NCI-H1092 (cell line): Measurements from ENCODE around the gene CTPS1.
A peak's percentile ranks its signal among the peaks of the same experiment; 100 is the strongest.

Experiments
- DNase-seq: peaks from one replicate; lab custom pipeline; 2025; lab: John Stamatoyannopoulos, UW

Gene CTPS1

GRCh38 chr1:40969445-40969844 is 10.1 kb upstream of the CTPS1 start:
- no peak for DNase-seq

GRCh38 chr1:40971966-40972365 is 7.5 kb upstream of the CTPS1 start:
- no peak for DNase-seq

DNA sequence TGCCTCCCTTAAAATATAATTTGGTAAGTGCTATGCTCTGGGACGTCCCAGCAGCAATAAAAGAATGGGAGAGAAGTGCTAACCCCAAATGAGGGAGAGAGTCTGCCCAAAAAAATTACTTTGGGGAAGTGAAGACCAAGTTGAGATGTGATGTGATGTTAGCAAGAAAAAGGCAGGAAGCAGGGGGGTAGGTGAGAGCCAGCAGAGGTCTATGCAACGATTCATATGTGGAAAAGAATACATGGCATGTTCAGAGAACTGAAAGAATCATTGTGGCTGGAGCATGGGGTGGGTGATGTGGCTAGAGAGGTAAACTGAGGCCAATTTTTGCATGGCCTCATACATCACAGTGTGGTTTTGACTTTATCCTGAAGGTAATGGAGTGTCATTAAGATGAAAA is 5.6 kb upstream of the CTPS1 start:
- DNase-seq, result no peak

GRCh38 chr1:40974945-40975344 is 4.6 kb upstream of the CTPS1 start:
- no peak for DNase-seq

DNA sequence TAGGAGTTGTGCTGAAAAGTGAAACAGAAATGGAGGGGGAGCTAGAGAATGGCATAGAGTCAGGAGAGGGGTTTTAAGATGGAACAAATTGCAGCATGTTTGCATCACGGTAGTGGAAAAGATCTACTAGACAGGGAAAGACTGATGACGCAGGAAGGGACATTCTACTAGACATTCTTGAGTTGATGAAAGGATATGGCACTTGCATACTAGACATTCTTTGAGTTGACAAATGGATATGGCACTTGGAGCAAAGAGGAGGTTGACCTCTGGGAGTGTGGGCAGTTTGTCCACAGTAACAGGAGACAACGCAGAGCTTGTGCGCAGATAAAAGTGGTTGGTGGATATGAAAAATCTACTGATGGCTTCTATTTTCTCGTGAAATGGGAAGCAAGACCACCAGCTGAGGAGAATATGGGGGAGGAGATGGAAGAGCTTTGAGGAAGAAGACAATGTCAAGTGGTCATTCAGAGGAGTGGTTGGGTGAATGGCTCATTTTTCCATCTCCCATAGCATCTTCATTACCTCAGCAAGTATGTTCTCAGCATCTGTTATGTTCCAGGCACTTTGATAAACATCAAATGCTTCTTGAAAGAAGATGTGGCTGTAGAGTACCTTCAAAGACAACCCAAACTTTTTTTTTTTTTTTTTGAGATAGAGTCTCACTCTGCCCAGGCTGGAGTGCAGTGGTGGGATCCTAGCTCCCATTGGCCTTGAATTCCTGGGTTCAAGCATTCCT is 2.4 kb upstream of the CTPS1 start:
- no peak for DNase-seq

GRCh38 chr1:40977716-40978115 is 1.8 kb upstream of the CTPS1 start:
- DNase-seq, result no peak

DNA sequence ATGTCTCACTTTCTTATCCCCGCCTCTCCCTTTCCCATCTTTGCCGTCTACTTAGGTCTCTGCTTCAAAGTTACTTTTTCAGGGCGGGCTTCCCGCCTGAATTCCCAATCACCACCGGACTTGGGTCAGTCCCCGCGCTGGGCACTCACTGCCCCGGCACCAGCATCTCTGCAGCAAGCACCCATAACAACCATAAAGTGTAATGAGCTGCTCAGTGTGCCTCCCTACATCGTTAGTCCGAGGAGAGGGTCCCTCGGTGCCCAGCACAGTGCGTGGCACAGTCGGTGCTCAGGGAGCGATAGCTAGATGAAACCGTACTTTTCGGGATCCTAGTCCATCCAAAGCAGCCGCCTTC is 633 bp upstream of the CTPS1 start:
- no peak for DNase-seq

DNA sequence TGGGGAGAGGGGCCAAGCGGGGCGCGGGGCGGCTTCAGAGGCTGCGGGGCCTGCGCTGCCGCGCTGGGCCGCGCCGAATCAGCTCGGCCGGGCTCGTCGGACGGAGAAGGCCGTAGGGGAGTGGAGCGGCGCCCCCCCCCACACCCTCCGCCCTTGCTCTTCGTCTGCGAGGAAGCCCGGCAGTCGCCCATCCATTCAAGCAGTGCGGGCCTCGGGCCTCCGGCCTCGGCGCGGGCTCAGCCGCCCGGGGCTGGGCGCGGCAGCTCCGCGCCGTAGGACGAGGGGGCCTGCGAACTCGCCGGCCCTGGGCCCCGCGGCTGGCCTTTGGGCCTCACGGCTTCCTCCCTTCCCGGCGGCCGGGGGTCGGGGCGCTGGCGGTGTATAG is 564 bp downstream of the CTPS1 start:
- DNase-seq, result no peak

DNA sequence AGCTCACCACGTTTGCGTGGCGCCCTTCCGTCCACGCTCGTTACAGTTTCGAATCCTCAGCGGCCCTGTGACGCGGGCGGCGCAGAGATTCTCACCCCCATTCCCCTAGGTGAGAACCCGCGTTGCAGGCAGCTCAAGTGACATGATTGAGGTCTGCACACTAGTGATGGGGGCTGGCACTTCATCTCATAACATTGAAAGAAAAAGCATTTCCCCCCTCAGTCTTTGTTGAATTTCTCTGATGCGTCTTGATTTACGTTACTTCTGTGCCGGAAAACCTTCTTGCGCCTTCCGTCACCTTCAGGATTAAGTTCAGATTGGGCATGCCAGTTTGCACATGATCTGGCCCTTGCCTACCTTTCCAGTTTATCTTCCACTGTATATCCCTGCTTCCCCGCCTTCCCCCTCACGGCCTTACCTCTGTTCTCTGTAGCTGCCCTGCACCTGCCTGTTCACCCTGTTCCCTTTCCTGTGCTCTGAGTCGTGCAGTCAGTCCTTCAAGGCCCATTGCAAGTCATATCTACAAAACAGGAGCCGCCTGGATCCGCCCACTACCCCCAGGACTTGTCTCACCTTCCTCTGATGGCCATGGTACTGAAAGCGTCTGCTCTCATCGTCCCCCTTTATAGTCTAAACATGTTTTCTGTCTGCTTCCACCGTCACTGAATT is 1.1 kb downstream of the CTPS1 start:
- peak; percentile 30 for DNase-seq

- DNase-seq, result no peak
Measured at GRCh38 chr1:40981691-40982448, 2.4 kb downstream of the CTPS1 start.

- no peak for DNase-seq
Measured at GRCh38 chr1:40982721-40983120, 3.2 kb downstream of the CTPS1 start.

DNA sequence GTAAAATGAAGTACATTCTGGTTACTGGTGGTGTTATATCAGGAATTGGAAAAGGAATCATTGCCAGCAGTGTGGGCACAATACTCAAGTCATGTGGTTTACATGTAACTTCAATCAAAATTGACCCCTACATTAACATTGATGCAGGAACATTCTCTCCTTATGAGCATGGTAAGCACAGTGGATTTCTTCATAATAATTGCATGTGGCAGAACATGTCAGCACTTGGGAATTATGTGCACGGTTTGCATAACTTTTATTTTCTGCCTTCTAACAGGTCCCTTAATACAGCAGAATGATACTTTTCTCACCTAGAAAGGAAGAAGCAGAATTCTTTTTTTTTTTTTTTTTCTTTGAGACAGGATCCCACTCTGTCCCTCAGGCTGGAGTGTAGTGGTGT is 3.8 kb downstream of the CTPS1 start:
- DNase-seq, result no peak

GRCh38 chr1:40984066-40984465 is 4.6 kb downstream of the CTPS1 start:
- DNase-seq, result no peak

DNA sequence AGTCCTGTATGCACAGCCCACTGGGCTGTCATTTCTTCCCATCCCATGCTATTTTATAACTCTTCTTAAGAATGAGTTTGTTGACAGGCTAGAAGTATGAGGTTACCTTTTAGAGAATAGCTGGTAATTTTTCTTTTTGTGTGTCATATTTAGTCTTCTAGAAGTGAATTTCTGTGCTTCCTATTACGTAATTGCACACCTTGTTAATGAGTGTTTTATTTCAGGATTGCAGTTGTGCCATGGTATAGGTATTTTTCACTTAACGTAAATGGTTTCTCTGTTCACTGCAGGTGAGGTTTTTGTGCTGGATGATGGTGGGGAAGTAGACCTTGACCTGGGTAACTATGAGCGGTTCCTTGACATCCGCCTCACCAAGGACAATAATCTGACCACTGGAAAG is 5.0 kb downstream of the CTPS1 start:
- no peak for DNase-seq

- DNase-seq, result no peak
Measured at GRCh38 chr1:40985161-40985560, 5.7 kb downstream of the CTPS1 start.

DNA sequence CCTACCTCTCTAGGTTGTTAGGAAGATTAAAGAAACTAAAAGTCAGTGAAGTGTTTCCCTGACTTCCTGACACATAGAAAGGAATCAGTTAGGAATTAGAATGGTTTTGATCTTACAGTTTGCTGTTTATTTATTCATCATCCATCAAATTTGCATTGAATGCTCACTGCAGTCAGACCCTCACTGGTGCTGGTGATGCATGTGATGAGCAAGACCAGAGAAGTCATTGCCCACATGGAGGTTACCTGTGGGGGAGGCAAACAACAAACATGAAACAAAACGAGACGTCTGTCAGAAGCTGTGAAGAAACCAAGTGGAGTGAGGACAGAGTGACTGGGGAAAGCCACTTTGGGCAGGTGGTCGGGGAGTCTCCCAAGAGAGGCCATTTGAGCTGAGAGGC is 6.4 kb downstream of the CTPS1 start:
- no peak for DNase-seq

DNA sequence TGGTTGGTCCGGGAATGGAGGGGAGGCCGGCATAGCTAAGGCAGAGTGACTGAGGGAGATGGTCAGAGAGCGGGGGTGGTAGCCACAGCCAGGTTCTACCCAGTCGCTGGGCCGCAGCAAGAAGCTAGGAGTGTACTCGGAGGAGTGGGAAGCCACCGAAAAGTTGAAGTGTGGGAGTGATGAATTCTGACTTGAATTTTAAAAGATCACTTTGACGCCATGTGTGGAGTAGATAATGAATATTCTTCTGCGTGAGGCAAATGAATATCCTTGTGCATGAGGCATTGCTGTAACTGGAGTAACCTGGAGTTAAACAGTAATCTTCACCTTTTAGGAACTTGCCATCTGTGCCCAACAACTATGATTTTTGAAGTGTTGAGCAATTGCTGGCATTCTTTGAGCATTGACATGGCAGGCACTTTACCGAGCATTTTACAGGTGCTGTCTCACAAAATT is 6.9 kb downstream of the CTPS1 start:
- DNase-seq, result no peak

- no peak for DNase-seq
Measured at GRCh38 chr1:40986956-40987355, 7.5 kb downstream of the CTPS1 start.

- DNase-seq, result no peak
Measured at GRCh38 chr1:40987439-40988276, 8.2 kb downstream of the CTPS1 start.

DNA sequence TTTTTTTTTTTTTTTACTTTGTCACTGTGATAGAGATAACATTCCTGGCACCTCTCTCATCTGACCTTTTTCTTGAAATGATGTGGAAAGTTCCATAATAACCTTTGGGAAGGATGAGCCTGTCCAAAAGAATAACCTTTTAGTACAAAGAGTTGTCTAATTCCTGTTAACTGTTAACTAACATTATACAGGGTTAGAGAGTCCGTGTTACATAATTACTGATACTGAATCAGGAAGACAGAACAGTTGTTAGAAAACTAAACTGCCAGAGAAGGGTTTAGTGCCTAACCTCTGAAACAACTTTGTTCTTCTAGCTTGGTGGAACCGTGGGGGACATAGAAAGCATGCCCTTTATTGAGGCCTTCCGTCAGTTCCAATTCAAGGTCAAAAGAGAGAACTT is 8.8 kb downstream of the CTPS1 start:
- DNase-seq, result no peak

DNA sequence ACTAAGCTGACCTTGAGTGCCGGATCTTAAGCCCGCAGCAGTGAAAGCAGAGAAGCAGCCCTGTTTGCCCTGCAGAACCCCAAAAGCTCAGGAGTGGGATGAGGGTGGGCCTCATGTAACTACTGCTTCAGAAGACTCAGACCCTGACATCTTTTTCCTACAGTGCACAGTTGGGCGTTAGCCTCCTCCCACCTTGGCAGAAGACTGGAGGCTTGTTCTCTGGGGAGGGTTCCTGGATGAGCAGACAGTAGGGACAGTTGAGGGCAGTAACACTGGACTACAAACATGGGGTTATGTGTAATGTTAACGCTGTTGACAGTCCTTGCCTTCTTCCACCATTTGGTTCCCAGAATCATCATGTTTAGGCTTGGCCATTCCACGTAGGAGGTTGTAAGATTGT is 9.6 kb downstream of the CTPS1 start:
- DNase-seq, result no peak

- no peak for DNase-seq
Measured at GRCh38 chr1:40997096-40997495, 17.6 kb downstream of the CTPS1 start.
